ENCODE data around the gene SAP30L. TPM values are rescaled to one million over a fixed set of nuclear protein-coding genes. Genes with fewer than 3 reads are reported as not detected.

The SAP30L gene
- polyA plus RNA-seq, 1 donor (not counting 4 experiments of a cell fraction or from before 2014, with no cell fraction given) = 42.1 TPM

- Histone ChIP-seq H3K79me2 (ENCODE audit: control insufficient read depth, insufficient read depth, low read length) (no peaks in the 10 kb centered on the region), H3K4me1 (ENCODE audit: control insufficient read depth, extremely low read depth, insufficient read depth, low read length) (no peaks in the 10 kb centered on the region), H3K4me3 (ENCODE audit: control insufficient read depth in 2 of 3, extremely low read depth in 1 of 3, insufficient read depth in 2 of 3, low read depth in 1 of 3, low read length in 3 of 3) (no peak overlapping the region), H3K36me3 (ENCODE audit: control insufficient read depth in 2 of 2, extremely low read depth in 1 of 2, insufficient read depth in 2 of 2, low read length in 2 of 2) (no peaks in the 10 kb centered on the region), H4K20me1 (ENCODE audit: control insufficient read depth, extremely low read depth, insufficient read depth, low read length) (no peaks in the 10 kb centered on the region), H3K9ac (ENCODE audit: control insufficient read depth, extremely low read depth, insufficient read depth, low read length) (no peak overlapping the region), H2AFZ (ENCODE audit: control insufficient read depth, low read length) (no peak overlapping the region), H3K9me3 (ENCODE audit: control insufficient read depth, low read depth, low read length) (no peaks in the 10 kb centered on the region), H3K4me2 (ENCODE audit: control insufficient read depth, extremely low read depth, insufficient read depth, low read depth, low read length) (no peak overlapping the region), H3K27me3 (ENCODE audit: control insufficient read depth, extremely low read depth, insufficient read depth, low read length) (peaks cover 5% of the 10 kb centered on the region), H3K27ac (ENCODE audit: control insufficient read depth, insufficient read depth, low read length) (no peak overlapping the region), H3K9me1 (ENCODE audit: control insufficient read depth, extremely low read depth, insufficient read depth, low read length) (no peaks in the 10 kb centered on the region)
- dilution Hi-C loops (cut with MboI; ENCODE audit: extremely low pct_ligation_motif_present, low sequenced_read_pairs) = no loop called here
- no peak for FAIRE-seq
- TF ChIP-seq CTCF (optimal IDR thresholded peaks at IDR 0.05 in 1 of 3, IDR thresholded peaks at IDR 0.05 in 1 of 3, conservative IDR thresholded peaks at IDR 0.05 in 1 of 3; ENCODE audit: extremely low read depth in 1 of 3, insufficient read depth in 2 of 3, low read length in 3 of 3) = no peak
- no peak for TF ChIP-seq EZH2 (IDR thresholded peaks at IDR 0.05; ENCODE audit: low read length)
- DNase-seq (ENCODE audit: low read depth, low spot score) = no peak
Measured at GRCh38 chr5:154501566-154501965, 55.8 kb downstream of the SAP30L start.

GRCh38 chr5:154502180-154502579 is 56.4 kb downstream of the SAP30L start:
- Histone ChIP-seq H3K9ac (ENCODE audit: control insufficient read depth, extremely low read depth, insufficient read depth, low read length) (no peak overlapping the region), H3K4me1 (ENCODE audit: control insufficient read depth, extremely low read depth, insufficient read depth, low read length) (no peaks in the 10 kb centered on the region), H3K27ac (ENCODE audit: control insufficient read depth, insufficient read depth, low read length) (no peak overlapping the region), H3K4me2 (ENCODE audit: control insufficient read depth, extremely low read depth, insufficient read depth, low read depth, low read length) (no peak overlapping the region), H3K36me3 (ENCODE audit: control insufficient read depth in 2 of 2, extremely low read depth in 1 of 2, insufficient read depth in 2 of 2, low read length in 2 of 2) (no peaks in the 10 kb centered on the region), H3K9me3 (ENCODE audit: control insufficient read depth, low read depth, low read length) (no peaks in the 10 kb centered on the region), H3K4me3 (ENCODE audit: control insufficient read depth in 2 of 3, extremely low read depth in 1 of 3, insufficient read depth in 2 of 3, low read depth in 1 of 3, low read length in 3 of 3) (no peak overlapping the region), H3K27me3 (ENCODE audit: control insufficient read depth, extremely low read depth, insufficient read depth, low read length) (peaks cover 5% of the 10 kb centered on the region), H3K79me2 (ENCODE audit: control insufficient read depth, insufficient read depth, low read length) (no peaks in the 10 kb centered on the region), H3K9me1 (ENCODE audit: control insufficient read depth, extremely low read depth, insufficient read depth, low read length) (no peaks in the 10 kb centered on the region), H4K20me1 (ENCODE audit: control insufficient read depth, extremely low read depth, insufficient read depth, low read length) (no peaks in the 10 kb centered on the region), H2AFZ (ENCODE audit: control insufficient read depth, low read length) (no peak overlapping the region)
- dilution Hi-C loops (cut with MboI; ENCODE audit: extremely low pct_ligation_motif_present, low sequenced_read_pairs) = no loop called here
- FAIRE-seq (no peak), DNase-seq (ENCODE audit: low read depth, low spot score) (no peak)
- TF ChIP-seq EZH2 (IDR thresholded peaks at IDR 0.05; ENCODE audit: low read length) (no peak), CTCF (optimal IDR thresholded peaks at IDR 0.05 in 1 of 3, IDR thresholded peaks at IDR 0.05 in 1 of 3, conservative IDR thresholded peaks at IDR 0.05 in 1 of 3; ENCODE audit: extremely low read depth in 1 of 3, insufficient read depth in 2 of 3, low read length in 3 of 3) (no peak)

All from keratinocyte (primary cell).